Superior temporal gyrus (tissue), 1 donor: ENCODE measurements around the gene ADGRL1.

Experiments
- DNase-seq: peaks from one replicate; pipeline ENCODE4 v3.0.0-alpha.2; 2016; ENCODE audit errors: extremely low spot score

The ADGRL1 gene

DNA sequence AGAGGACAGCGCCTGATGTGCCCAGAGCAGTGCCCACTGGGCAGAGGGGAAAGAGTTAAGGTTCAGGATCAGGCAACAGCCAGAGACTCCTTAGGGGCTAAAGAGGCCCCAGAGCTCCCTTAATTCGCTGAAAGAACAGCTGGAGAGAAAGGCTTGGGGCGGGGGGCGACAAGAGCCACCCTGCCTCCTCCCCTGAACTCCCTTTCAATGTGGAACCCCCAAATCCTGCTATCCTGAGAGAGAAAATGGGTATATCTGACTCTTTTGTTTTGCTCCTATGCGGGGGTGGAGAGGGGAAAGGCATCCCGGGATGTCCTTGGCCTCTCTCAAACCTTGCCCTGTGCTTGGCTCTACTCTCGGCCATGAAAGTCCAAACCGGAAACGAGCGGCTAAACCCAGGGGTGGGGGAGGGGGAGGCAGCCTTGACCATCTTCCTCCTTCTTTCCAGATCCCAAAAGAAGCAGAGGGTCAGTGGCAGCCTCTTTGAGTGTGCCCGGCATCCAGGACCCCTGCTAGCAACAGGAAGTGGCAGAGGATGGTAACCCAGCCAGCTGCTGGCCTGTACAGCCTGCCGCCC, 93.1 kb downstream of the ADGRL1 start:
- no peak for DNase-seq

DNA sequence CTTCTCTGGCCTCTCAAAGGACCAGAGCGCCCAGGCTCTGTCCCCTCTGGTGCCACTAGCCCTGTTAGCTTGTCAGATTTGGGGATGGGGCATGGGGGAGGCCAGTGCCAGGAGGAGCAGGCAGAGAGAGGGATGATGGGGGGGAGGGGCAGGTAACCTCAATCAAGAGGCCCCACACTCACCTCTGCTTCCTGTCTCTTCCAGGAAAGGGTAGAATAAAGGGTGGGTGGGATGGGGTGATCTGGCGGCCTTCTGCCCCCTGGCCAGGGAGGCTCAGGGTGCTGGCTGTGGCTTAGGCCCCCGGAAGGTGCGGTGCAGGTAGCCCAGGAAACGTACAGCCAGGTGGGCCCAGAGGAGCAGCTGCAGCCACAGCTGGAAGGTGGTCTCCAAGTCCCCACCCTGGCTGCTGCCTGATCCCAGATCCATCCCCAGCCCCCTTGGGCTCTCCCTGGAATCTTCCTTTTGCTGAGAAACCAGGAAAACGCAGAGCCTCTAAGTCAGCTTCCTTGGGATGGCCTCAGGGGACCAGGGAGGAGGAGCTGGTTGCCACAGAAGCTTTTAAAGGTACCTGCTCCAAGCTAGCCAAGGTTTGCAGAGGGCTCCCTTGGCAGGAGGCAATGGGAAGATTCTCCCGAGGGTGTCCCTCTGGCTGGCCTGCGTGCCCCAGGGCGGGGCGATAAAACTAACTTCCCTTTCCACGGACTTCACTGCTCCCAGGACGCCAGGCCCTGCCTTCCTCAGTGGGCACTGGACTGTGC, 93.7 kb downstream of the ADGRL1 start:
- no peak for DNase-seq

DNA sequence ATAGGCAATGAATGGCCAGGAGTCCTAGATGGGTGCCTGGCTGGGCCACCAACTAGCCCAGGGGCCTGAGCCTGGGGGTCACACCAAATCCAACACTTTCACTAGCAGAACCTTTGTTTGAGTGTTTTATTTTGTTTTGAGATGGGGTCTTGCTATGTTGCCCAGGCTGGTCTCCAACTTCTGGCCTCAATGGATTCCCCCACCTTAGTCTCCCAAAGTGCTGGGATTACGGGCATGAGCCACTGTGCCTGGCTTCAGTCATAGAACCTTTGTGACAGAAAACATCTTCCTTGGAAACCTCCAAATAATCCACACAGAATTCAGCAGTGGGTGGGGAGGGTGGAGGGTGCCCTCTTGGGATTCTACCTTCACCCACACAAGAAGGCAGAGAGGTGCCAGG, 94.5 kb downstream of the ADGRL1 start:
- no peak for DNase-seq

DNA sequence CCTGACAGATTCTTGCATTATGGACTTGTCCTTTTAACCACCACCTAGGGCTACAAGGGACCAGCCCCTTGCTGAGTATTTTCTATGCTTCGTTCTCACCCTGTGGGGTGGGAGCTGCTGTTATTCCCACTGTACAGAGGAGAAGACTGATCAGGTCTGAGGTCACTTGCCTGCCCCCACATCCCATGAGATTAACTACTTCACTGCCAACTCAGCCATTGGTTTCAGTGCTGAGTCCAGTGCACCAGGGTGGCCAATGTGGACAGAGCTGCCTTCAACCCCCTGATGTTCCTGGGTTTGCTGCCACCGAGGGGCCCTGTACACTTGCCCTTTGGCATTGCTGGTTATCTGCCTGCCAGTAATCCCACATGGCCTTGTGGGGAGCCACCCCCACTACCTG, 95.3 kb downstream of the ADGRL1 start:
- DNase-seq: no peak

DNA sequence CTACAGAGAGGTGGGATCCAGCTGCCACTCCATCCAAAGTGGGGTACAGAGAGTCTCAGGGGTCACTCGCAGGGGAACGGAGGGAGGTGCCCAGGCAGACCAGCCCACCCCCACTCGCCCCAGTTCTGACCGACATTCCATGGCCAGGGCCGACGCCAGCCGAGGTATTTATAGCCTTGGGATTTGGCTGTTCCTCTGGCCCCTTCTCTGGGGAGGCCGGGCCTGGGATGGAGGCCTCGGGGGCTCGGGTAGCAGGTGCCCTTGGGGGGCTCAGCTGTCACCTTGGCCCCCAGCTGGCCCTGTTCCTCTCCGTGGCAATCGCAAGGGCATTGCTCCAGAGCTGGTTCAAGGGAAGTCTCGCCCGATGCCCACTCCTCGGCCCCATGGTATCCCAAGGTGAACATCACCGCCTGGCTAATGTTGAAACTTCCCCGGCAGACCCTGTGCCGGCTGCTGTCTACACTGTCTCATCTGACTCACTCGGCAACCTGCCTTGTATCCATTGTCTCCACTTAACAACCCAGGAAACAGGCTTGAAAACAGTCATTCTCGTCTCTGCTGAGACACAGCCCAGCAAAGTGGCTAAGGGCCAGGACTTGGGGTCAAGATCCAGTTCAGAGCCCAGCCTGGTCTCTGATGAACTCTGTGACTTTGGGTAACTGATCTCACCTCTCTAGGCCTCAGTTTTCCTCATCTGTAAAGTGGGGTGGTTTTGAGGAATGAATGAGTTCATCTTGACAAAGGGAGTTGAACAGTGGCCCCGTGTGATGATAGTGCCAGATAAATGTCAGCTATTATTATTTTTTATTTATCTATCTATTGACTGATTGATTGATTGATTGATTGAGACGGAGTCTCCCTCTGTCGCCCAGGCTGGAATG, 98.1 kb downstream of the ADGRL1 start:
- DNase-seq: no peak

DNA sequence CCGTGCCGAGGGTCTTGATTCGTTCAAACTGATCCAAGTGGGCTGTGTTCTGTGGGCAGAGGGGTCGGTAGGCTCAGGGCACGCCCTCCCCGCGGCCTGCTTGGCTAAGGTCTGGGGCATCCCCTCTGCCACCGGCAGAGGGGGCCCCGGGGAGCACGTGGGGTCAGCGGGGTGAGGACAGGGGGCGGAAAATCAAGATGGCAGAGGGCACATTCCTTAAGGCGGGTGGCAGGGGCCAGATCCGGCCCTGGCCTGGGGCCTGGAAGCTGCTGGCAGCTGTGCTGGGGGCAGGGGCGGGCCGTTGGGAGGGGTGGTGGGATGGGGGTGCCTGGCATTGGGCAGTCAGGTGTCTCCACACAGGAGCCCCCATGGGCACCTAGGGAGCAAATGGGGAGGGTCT, 99.1 kb downstream of the ADGRL1 start:
- DNase-seq: no peak

DNA sequence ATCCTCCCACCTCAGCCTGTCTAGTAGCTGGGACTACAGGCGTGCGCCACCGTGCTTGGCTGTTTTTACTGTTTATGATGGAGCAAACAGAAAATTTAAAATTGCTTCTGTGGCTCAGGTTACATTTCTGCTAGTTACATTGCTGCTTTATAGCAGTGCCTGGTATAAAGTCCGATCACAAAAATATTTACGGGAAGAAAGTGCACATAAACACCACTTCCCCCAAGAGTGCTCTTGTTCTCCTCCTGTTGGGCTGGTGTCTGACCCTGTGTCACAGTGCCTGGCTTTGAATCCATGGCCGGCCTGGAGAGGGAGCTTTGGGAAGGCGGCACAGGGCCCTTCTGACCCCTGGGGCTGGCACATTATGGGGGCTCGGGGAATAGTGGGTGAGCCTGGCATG, 100.3 kb downstream of the ADGRL1 start:
- DNase-seq: no peak

DNA sequence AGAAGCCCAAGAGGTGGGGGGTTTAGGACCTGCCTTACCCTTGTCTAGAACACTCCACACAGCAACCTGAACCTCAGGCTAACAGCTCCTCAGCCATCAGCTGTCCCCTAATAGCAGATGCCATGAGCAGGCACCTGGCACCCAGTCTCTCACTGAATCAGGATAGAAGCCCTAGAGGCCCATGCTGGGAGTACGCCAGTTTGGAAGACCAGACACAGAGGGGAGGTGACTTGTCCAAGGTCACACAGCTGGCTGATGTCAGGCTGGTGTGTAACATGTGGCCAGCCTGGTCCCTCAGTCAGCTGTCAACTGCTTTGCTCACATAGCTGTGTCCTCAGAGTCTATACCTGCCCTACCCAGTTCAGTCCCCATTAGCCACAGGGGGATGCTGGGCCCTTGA, 102.7 kb downstream of the ADGRL1 start:
- no peak for DNase-seq

DNA sequence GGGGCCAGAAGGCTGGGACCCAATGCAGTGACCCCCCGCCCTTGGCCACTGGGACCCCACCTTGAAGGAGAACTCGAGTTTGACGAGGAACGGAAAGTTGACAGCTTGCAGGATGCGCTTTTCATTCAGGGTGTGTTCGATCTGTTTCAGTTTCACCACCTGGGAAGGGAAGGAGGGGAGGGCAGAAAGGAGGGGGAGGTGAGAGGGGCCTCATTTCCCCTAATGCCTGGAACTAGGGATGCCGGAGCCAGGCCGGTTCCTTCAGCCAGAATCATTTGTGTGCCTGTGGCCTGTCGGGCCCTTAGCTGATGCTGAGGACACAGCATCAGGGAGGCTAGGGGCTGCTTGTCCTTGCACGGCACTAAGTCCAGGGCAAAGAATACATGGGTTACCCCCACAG, 103.2 kb downstream of the ADGRL1 start:
- no peak for DNase-seq

DNA sequence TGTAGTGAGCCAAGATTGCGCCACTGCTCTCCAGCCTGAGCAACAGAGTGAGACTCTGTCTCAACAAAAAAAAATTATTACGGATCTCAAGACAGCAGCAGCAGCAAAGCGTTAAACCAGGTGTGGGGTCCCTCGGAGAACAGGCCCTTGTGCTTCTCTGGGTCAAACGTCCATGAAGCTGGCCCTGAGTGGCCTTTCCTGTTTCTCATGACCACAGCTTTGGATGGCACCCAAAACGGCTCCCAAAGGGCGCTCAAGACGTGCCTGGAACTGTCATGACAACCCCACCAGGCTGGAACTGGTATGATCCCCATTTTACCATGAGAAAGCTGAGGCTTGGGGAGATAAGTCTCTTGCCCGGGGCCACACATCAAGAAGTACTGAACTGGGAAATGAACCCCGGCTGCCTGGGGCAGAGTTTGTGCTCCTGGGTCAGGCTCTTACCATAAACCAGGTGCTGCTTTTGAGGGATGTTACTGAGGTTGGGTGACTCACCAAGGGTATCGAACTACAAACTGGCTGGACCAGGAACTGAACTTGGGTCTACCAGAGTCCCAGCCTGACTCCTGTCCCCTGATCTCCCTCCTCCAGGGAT, 103.8 kb downstream of the ADGRL1 start:
- DNase-seq: no peak

DNA sequence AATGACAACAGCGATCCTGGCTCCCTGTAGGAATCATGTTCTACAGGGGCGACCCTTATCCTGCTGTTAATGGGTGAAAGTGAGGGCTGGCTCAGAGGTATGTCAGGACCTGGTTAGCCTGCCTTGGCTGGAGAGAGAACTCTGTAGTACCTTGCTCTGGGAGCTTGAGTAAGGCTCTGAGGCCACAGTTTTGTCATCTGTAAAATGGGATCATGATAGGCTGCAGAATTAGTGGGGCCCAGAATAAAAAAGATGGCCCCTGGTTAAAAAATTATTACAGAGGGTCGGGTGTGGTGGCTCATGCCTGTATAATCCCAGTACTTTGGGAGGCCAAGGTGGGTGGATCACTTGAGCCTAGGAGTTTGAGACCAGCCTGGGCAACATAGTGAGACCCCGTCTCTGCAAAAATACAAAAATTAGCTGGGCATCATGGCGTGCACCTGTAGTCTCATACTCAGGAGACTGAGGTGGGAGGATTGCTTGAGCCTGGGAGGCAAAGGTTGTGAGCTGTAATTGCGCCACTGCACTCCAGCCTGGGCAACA, 104.9 kb downstream of the ADGRL1 start:
- DNase-seq: no peak
